HEK293 (cell line): Measurements from ENCODE around the gene ROBO4.

Source experiments
- CTCF ChIA-PET: fragments of 350-600 bp; formaldehyde crosslinking; extraction: SDS; loops from one replicate; lab custom pipeline; 2021; ENCODE audit warnings: antibody characterized with exemption; lab: Yijun Ruan, JAX
- POLR2A ChIA-PET: fragments of 300-600 bp; formaldehyde crosslinking; extraction: SDS; loops from one replicate; lab custom pipeline; 2020; ENCODE audit warnings: antibody characterized with exemption, inconsistent platforms; lab: Yijun Ruan, JAX
- H3K27ac ChIP-seq: fragments of 200-500 bp; sonication (Bioruptor generic); 2 replicates; pipeline ENCODE4 v1.5.1; 2014; ENCODE audit warnings: low read depth, low read length, control low read depth, inconsistent platforms; ENCODE audit errors: extremely low read depth
- H3K36me3 ChIP-seq, 2 experiments: fragments of 200-500 bp in 1 of 2; sonication (Bioruptor generic) in 1 of 2; 1 replicate in 1 of 2; 2 replicates in 1 of 2; pipeline ENCODE4 v1.5.1; 2014 to 2017; ENCODE audit warnings: inconsistent platforms in 2 of 2, low read length in 2 of 2; ENCODE audit not compliant: control insufficient read depth in 2 of 2, insufficient read depth in 1 of 2
- H3K4me1 ChIP-seq: fragments of 200-500 bp; sonication (Bioruptor generic); 2 replicates; pipeline ENCODE4 v1.5.1; 2014; ENCODE audit warnings: mild to moderate bottlenecking, low read length, inconsistent platforms; ENCODE audit not compliant: control insufficient read depth, insufficient read depth
- H3K4me3 ChIP-seq: 2 replicates; pipeline ENCODE4 v1.5.1; 2011; ENCODE audit warnings: low read depth, mild to moderate bottlenecking, control low read depth, low read length, moderate library complexity
- H3K9me3 ChIP-seq: fragments of 200-500 bp; sonication (Bioruptor generic); 2 replicates; pipeline ENCODE4 v1.5.1; 2014; ENCODE audit warnings: low read depth, low read length, inconsistent platforms; ENCODE audit not compliant: control insufficient read depth, insufficient read depth
- AEBP2 ChIP-seq: fragments of 450-650 bp; formaldehyde crosslinking; IDR thresholded peaks from 2 replicates; pipeline ENCODE4 v1.5.1; 2016; ENCODE audit warnings: missing biosample characterization, missing genetic modification characterization, borderline replicate concordance
- BCL11B ChIP-seq: fragments of 450-650 bp; formaldehyde crosslinking; IDR thresholded peaks from 2 replicates; pipeline ENCODE4 v1.5.1; 2016; ENCODE audit warnings: low read depth, missing biosample characterization, missing genetic modification characterization
- GLI2 ChIP-seq: fragments of 450-650 bp; formaldehyde crosslinking; IDR thresholded peaks from 2 replicates; pipeline ENCODE4; 2017; ENCODE audit warnings: missing biosample characterization, missing genetic modification characterization, low read depth, borderline replicate concordance
- IKZF3 ChIP-seq: fragments of 450-650 bp; IDR thresholded peaks from 2 replicates; pipeline ENCODE4 v1.5.0; 2018; ENCODE audit warnings: missing biosample characterization, mild to moderate bottlenecking, missing genetic modification characterization, moderate library complexity
- RBAK ChIP-seq: fragments of 450-650 bp; formaldehyde crosslinking; IDR thresholded peaks from 2 replicates; pipeline ENCODE4 v1.5.1; 2016; ENCODE audit warnings: missing biosample characterization, missing genetic modification characterization
- ZBTB6 ChIP-seq: fragments of 450-650 bp; formaldehyde crosslinking; IDR thresholded peaks from 2 replicates; pipeline ENCODE4 v1.5.1; 2017; ENCODE audit warnings: missing biosample characterization, missing genetic modification characterization
- ZNF140 ChIP-seq: fragments of 450-650 bp; formaldehyde crosslinking; IDR thresholded peaks from 2 replicates; pipeline ENCODE4 v1.5.1; 2016; ENCODE audit warnings: missing biosample characterization, missing genetic modification characterization
- ZNF19 ChIP-seq: fragments of 450-650 bp; formaldehyde crosslinking; IDR thresholded peaks from 2 replicates; pipeline ENCODE4; 2016; ENCODE audit warnings: missing biosample characterization, missing genetic modification characterization, low read depth
- ZNF214 ChIP-seq: fragments of 450-650 bp; formaldehyde crosslinking; IDR thresholded peaks from 2 replicates; pipeline ENCODE4 v1.5.1; 2017; ENCODE audit warnings: missing biosample characterization, mild to moderate bottlenecking, missing genetic modification characterization, borderline replicate concordance
- ZNF23 ChIP-seq: fragments of 450-650 bp; formaldehyde crosslinking; IDR thresholded peaks from 2 replicates; pipeline ENCODE4 v1.5.1; 2016; ENCODE audit warnings: missing biosample characterization, missing genetic modification characterization, borderline replicate concordance
- ZNF311 ChIP-seq: fragments of 450-650 bp; formaldehyde crosslinking; IDR thresholded peaks from 2 replicates; pipeline ENCODE4 v1.5.1; 2017; ENCODE audit warnings: missing biosample characterization, missing genetic modification characterization, borderline replicate concordance
- ZNF391 ChIP-seq: fragments of 450-650 bp; formaldehyde crosslinking; IDR thresholded peaks from 2 replicates; pipeline ENCODE4 v1.5.1; 2016; ENCODE audit warnings: low read depth, missing biosample characterization, missing genetic modification characterization, borderline replicate concordance
- ZNF549 ChIP-seq: fragments of 450-650 bp; IDR thresholded peaks from 2 replicates; pipeline ENCODE4 v1.5.1; 2018; ENCODE audit warnings: missing biosample characterization, missing genetic modification characterization, mild to moderate bottlenecking, inconsistent platforms, moderate library complexity
- ZNF621 ChIP-seq: fragments of 450-650 bp; formaldehyde crosslinking; IDR thresholded peaks from 2 replicates; pipeline ENCODE4 v1.5.1; 2017; ENCODE audit warnings: missing biosample characterization, missing genetic modification characterization
- ZNF677 ChIP-seq: fragments of 450-650 bp; IDR thresholded peaks from 2 replicates; pipeline ENCODE4 v1.5.0; 2018; ENCODE audit warnings: missing biosample characterization, mild to moderate bottlenecking, missing genetic modification characterization, moderate library complexity
- ZNF701 ChIP-seq: fragments of 450-650 bp; formaldehyde crosslinking; IDR thresholded peaks from 2 replicates; pipeline ENCODE4 v1.5.1; 2016; ENCODE audit warnings: missing biosample characterization, missing genetic modification characterization
- ZNF747 ChIP-seq: fragments of 450-650 bp; formaldehyde crosslinking; IDR thresholded peaks from 2 replicates; pipeline ENCODE4 v1.5.1; 2016; ENCODE audit warnings: missing biosample characterization, missing genetic modification characterization
- ZSCAN30 ChIP-seq: fragments of 450-650 bp; IDR thresholded peaks from 2 replicates; pipeline ENCODE4 v1.5.1; 2018; ENCODE audit warnings: missing biosample characterization, mild to moderate bottlenecking, missing genetic modification characterization, moderate library complexity
- ZSCAN4 ChIP-seq: fragments of 450-650 bp; formaldehyde crosslinking; IDR thresholded peaks from 2 replicates; pipeline ENCODE4 v1.5.1; 2017; ENCODE audit warnings: missing biosample characterization, missing genetic modification characterization

Gene ROBO4

GRCh38 chr11:124938970-124939369, 41.3 kb upstream of the ROBO4 start:
- no peak for TF ChIP-seq BCL11B
- no peak for TF ChIP-seq IKZF3 (tag by site-specific recombination)

DNA sequence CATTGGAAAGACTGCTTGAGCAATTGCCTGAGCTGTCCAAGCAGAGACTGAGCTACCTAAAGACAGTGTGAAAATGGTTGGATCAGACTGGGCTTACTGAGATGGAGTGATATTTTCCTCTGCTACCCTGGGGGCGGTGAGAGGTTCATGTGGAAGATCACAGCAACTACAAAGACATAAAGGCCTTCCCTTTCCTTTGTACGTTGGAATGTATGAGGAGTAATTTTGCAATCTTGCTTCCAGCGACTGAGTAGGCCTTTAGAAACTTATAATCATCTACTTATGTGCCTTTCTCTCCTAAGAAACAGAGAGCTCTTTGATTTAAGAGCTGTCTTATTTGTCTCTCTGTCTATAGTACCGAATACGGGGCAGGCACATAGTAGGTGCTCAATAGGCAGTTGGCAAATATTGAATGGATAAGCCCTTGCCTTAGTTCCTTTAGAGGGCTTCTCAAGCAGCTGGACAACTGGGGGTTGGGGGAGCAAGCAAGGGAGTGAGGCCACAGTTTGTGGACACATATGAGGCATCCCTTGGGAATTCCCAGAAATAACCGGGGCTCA, 40.6 kb upstream of the ROBO4 start:
- Histone ChIP-seq H3K4me1 (no peaks in the 10 kb centered on the region), H3K4me3 (no peak overlapping the region), H3K27ac (no peak overlapping the region), H3K36me3 (no peaks in the 10 kb centered on the region), H3K9me3 (no peaks in the 10 kb centered on the region)
- ChIA-PET CTCF (interaction anchor here (0.9 kb wide), 1 partner anchor 294 kb away, joined by 3 read pairs; no protein-coding TSS in a partner anchor), POLR2A (no interaction called here)
- TF ChIP-seq AEBP2 (tag by site-specific recombination) (no peak), ZNF549 (tag by site-specific recombination) (no peak), ZNF19 (no peak), ZBTB6 (tag by site-specific recombination) (no peak), ZNF23 (no peak), GLI2 (tag by site-specific recombination) (no peak), ZNF214 (tag by site-specific recombination) (no peak), ZNF391 (tag by site-specific recombination) (no peak), RBAK (tag by site-specific recombination) (no peak), ZSCAN4 (no peak), ZNF677 (tag by site-specific recombination) (no peak), ZNF140 (tag by site-specific recombination) (no peak), ZNF621 (tag by site-specific recombination) (no peak), ZNF701 (no peak), ZNF747 (tag by site-specific recombination) (no peak), ZNF311 (tag by site-specific recombination) (no peak), ZSCAN30 (tag by site-specific recombination) (no peak)

More at GRCh38 chr11:124938970-124939369, 41.3 kb upstream of the ROBO4 start:
- H3K4me1 ChIP-seq = no peaks in the 10 kb centered on the region
- no peaks in the 10 kb centered on the region for H3K36me3 ChIP-seq
- no peak overlapping the region for H3K27ac ChIP-seq
- POLR2A ChIA-PET = no interaction called here
- H3K4me3 ChIP-seq = no peak overlapping the region
- no peaks in the 10 kb centered on the region for H3K9me3 ChIP-seq
- CTCF ChIA-PET = interaction anchor here (0.9 kb wide), 1 partner anchor 295 kb away, joined by 3 read pairs; no protein-coding TSS in a partner anchor
